Frontal cortex (tissue), 4 donors: Measurements from ENCODE around the gene TMEM242. TPM values are rescaled to one million over a fixed set of nuclear protein-coding genes. Genes with fewer than 3 reads are reported as not detected.
"Not testable (repeated sequence)": the region's sequence is repeated elsewhere in the genome, so short reads cannot be mapped to it uniquely, and the experiment has no call there.

ENCODE experiments used
- DNase-seq, 2 donors: peaks; one replicate each; pipeline ENCODE4 v3.0.0; 2012; ENCODE audit warnings: low spot score in 2 of 2
- FAIRE-seq: peaks from 2 replicates; lab custom pipeline; 2012; peaks lifted over from hg19 to GRCh38; lab: Jason Lieb, UNC
- total RNA-seq: library from RNA; depleted of rRNA; stranded (reverse); fragments of >200 nt; gene quantifications from one replicate; pipeline ENCODE4 v1.2.3, GENCODE V29; 2014
- donor health status: control.
- donor health status: control.
- donor health status: control.

The TMEM242 gene
- 10.2 TPM for total RNA-seq

DNA sequence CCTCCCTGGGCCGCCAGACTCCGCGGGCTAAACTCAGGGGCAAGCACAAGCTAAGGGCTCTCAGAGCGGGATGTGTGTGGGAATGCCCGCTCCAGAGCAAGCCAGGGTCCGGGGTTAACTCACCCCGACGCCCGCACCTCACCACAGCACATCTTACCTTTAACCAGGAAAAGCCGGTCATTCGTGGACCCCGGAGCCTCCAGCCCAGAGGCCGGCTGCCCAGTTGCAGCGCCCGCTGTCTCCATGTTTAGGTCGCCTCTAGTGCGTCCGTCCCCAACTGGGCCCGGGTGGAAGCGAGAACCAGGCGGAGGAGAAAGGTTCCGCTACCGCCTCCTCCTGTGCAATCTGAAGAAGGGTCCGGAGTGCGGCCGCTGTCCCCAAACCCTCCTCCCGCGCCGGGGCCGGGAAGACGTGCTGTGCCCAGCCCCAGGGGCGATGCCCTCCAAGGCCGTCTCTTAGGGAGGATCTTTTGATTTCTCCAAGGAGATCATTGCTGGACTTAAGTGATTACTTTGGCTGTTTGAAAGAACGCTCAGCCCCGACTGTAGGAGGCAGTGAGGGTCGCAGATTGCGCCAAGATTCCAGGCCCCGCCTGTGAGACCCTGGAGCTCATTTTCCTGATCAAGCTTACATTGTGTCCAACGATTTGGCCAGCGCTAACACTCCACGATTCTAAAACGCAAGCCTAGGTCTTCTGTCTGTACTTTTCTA lies at the start of gene TMEM242:
TSS of gene TMEM242 (minus strand) at position 265 of the 711 bp plus-strand sequence. CDS start at position 245, 20 bp downstream.
- DNase-seq: peak; percentile 60 to 73
- no peak for FAIRE-seq

DNA sequence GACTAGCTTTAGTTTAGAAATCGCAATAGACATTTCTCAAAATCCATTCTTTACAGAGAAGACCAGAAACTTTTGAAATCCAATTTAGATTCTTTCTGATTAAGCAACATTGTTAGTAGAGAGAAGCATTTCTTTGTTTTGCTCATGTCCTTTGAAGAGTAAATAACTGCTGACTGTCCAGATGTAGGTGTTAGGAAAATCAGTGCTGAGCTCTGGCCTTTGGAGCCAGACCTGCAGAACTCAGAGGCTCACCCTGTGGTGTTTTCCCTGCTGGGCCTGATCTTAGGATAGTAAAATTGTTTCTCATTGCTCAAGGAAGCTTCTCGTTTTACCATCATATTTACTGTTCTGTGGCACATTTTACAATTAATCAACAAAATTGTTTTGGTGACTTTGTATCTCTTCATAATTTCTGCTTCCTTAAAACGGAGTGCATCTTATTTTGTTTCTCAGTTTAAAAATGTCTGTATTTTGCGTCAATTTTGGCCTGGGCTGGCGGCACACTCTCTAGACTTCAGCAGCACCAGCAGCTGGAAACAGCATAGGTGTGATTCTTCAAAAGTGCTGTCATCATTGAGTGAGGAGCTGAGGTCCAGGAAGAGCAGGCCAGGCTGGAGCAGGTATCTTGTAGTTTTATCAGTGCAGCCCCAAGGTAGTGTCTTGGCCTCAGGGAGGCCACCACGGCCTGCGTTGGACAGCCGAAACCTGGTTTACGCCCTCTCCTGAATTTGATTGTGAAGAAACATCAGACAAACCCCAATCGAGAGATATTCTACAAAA lies 49.4 kb upstream of the TMEM242 start:
- no peak for DNase-seq
- no peak for FAIRE-seq

DNA sequence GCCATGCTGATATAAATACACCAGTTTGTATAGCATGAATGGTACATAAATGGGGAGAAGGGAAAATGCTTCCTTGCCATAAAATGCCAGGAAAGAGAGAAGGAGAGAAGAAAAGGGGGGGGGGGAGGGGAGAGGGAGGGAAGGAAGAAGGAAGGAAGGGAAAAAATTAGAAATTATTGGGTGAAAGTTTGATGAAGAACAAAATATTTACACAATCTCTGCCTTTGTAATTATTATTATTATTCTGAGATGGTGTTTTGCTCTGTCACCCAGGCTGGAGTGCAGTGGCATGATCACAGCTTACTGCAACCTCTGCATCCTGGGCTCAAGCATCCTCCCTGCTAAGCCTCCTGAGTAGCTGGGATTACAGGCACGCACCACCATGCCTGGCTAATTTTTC lies 47.4 kb upstream of the TMEM242 start:
- DNase-seq (no peak), FAIRE-seq (no peak)

DNA sequence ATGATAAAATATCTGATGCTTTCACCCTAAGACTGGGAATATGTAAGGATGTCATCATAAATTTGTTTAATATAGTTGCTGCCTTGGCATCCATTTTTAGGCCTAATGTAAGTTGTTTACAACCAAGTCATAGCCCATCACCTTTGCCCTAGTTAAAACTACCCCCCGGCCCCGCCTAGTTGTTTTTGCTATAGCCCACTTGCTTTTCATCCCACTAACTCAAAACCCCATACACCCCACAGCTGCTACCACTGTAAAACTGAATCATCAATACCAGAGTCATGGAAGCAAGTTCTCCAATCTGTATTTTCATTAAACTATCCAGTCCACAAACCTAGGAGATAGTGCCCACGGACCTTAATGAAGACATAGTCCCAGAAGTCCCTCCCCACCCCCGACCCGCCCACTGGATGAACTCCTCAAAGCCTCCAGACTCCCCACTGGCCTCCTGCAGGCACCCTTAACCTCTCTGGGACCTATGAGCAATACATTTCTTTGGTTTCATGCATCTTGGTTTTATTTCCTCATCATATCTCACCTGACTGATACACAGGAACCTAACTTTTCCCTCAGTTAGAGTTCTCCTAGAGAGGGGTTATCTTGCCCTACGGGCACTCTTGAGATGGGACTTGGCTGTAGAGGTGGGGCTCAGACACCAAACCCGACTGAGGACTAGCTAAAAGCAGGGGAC lies 45.2 kb upstream of the TMEM242 start:
- FAIRE-seq (no peak), DNase-seq (no peak)

DNA sequence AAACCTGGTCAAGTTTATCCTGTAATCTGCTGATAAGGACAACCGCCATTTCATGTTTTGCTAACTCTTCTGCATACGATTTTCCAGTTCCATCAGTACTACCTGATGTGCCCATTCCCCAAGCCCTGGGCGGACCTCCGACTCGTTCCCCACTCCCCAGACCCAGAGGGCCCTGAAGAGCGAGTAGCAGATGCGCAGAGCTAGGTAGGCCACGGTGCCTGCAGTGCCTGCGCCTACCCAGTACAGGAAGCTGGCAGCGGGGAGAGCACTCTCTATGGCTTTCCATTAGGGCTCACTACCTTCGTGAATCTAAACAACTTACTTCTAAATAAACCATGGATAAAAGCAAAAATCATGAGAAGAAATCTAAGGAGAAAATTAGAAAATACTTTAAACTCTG lies 43.3 kb upstream of the TMEM242 start:
- DNase-seq (no peak), FAIRE-seq (no peak)

DNA sequence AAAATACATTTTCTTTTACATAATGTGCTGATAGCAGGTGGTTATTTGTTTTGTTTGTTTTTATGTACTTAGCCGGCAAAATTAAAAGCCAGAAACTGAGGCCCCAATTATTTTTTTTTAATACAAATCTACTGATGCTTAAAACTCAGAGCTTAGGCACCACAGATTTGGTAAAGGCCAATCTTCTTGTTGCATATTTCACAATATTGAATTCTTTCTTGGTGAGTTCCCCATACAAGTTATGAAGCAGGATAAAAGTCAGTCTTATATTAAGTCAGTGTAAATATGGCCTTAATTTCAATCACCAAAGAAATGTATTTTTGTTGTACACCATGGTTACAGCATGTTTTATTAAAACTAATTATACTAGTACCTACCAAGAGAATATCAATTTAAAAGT lies 41.4 kb upstream of the TMEM242 start:
- FAIRE-seq (no peak), DNase-seq (no peak)

DNA sequence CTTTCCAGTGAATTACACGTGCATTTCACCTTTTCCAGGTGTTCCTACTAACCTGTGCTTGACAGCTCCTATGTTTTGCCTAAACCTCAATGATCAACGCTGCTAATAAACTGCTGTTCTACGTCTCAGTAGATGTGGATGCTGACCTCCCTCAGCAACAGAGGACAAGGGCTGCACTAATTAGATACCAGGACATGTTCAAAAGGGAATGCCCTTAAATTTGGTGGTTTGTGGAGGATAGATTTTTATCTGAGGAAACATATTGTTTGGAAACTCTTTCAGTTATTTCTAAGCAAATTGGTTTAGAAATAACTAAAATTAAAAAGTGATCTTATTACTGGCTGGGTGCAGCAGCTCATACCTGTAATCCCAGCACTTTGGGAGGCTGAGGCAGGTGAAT lies 38.6 kb upstream of the TMEM242 start:
- FAIRE-seq: no peak

DNA sequence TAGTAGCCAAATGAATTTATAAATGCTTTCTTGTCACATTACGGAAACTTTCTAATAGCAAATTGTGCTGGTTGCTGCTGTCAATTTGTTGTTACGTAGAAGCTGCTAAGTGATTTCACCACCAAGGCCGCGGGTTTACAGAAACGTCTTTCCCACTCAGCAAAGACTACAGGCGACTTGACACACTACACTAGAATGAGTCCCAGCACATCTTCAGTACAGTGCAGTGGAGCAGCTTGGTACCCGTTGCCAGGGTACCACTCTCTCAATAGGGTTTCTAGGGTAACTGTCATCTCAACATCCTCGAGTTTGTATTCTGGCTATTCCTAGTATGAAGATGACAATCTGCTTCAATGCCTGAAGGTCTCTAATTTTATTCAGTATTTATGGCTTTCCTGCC lies 35.0 kb upstream of the TMEM242 start:
- no peak for DNase-seq
- no peak for FAIRE-seq

More for the DNA sequence above, 38.6 kb upstream of the TMEM242 start:
- no peak for DNase-seq

DNA sequence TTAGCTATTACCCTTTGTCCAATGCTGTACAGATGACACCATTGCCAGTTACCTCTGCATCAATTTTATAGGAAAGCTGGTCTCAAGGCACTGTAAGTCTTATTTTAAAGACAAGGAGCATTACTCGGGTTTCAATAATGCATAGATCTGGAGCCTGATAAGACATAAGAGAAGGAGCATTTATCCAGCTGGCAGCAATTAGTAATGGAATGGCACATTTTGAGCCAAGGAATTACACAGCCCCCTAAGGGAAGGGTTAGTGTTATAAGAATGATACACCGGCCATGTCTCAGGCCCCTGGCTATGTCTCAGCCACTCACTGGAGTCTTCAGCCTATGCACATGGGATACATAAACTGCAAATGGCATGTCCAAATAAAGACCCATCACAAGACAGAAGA lies 23.1 kb upstream of the TMEM242 start:
- DNase-seq (no peak), FAIRE-seq (no peak)

DNA sequence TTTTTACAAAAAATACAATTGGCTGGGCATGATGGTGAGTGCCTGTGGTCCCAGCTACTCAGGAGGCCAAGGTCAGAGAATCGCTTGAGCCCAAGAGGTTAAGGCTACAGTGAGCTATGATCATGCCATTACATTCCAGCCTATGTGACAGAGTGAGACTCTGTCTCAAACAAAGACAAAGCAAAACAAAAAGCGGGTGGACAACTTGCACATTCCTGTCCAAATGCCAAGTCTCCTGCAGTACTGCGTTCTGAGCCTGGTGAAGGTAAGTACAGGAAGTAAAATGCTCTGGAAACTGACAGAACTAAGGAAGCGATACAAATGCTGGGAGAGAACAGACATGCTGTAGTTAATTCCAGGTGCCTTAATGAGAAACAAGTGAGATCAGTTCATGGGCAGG lies 20.4 kb upstream of the TMEM242 start:
- FAIRE-seq (no peak), DNase-seq (no peak)

DNA sequence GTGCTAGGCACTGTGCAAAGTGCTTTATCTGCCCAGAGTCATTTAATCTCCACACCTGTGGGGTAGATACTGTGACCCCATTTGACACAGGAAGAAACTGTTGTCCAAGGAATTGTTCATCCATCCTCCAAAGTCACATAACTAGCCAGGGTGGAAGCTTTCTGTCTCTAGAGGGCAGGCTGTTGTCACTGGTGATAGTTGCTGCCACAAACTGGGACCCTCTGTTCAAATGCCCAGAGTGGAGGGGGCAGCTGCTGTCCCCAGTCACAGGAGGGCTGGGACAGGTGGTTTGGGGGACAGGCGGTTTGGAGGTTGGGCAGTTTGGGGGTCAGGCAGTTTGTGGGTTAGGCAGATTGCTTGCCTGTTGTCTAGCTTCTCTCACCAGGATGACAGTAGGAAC lies 16.1 kb upstream of the TMEM242 start:
- FAIRE-seq (no peak), DNase-seq (no peak)

DNA sequence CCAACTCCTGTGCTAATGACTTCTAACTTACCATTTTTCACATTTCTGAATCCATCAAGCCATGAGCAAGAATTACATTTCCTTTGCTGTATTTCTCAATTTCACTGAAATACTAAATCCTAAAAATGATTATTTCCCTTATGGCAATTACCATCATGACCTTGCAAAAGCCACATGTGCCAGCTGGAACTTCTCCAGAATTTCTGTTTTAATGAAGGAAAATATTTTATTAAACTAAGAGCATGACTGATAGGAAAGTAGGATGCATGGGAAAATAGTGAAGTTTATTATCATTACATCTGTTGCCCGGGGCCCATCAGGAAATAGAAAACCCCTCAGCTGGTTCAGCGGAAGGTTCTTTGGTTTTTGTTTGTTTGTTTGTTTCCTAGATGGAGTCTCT lies 14.4 kb upstream of the TMEM242 start:
- no peak for FAIRE-seq
- DNase-seq: no peak

DNA sequence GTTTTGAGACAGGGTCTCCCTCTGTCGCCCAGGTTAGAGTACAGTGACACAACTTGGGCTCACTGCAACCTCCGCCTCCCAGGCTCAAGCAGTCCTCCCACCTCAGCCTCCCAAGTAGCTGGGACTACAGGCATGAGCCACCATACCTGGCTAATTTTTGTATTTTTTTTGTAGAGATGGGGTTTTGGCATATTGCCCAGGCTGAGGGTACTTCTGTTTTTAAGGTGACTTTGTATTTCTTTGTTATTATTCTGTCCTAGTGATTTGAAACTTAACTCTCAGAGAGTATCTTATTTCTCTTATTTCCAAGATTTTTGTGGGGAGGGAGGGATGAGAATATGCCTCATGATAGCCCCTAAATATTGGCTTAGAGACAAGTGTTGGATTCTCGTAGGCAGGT lies 14.0 kb upstream of the TMEM242 start:
- not testable (repeated sequence) for FAIRE-seq

DNA sequence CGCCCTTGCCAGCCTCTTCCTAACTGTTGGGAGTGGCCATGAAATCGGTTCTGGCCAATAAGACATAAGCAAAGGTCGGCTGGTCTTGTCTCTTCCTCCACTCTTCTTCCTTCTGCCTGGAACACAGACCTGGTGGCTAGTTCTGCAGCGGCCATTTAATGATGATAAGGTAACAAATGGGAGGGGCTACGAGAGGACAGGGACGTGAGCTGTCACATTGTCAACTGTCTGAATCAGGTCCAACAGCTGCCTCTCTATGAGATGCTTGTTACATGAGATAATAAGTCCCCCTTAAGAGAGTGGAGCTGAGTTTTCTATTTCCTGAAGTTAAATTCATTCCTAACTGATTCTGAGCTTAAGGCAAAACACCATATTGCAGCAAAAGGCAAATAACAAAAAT lies 12.5 kb upstream of the TMEM242 start:
- no peak for DNase-seq
- no peak for FAIRE-seq

More for the DNA sequence above, 14.0 kb upstream of the TMEM242 start:
- DNase-seq: not testable (repeated sequence)

DNA sequence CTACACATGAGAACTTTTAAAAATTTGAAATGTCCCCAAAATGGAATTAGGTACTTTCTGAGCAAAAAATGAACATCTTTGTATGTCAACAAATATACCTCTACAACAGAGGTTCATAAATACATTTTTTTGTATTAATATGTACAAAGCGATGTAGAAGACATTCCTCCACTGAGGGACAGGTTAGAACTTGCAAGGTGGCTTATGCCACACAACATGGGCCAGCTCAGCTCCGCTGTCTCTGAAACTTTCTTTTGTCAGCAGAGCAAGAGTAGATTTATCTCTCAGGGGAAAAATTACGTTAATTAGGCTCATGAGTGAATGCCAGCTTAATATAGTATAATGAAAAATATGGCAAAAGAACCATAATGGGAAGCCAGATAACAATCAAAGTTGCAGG lies 10.6 kb upstream of the TMEM242 start:
- DNase-seq (no peak), FAIRE-seq (no peak)

DNA sequence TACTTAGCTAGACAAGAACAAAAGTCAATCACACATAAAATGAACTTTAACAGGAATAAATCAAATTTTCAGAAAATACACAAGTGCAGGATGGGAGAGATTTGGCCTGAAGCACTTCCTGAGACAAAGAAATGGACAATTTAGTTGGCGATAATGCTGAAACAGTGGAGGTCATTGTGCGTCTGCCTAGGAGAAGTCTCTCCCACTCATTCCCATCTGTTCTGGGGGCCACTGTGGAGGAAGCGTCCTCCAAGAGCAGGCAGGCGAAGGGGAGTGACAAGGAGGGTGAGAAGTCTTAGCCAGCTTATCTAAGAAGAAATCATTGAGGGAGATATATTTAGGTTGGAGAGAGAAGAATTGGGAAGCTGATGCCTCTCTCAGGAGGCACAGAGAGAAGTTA lies 10.2 kb upstream of the TMEM242 start:
- DNase-seq (no peak), FAIRE-seq (no peak)

DNA sequence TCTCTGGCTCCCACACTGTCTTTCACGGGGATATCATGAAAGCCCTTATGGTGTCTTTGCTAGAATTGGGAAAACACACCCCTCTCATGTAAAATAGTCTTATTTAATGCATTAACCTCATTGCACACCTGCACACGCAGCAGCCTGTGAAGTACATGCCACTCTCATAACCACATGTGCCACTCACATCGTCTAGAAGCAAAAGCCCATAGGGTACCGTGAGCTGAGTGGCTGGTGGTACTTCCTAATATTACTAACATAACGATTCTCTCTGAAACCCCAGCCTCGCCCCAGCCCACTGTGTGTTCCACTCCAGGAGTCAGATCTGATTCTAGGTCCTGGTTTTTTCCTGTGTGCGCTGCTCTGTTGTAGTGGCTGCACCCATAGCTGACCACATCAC lies 9.5 kb upstream of the TMEM242 start:
- no peak for FAIRE-seq
- DNase-seq: no peak

DNA sequence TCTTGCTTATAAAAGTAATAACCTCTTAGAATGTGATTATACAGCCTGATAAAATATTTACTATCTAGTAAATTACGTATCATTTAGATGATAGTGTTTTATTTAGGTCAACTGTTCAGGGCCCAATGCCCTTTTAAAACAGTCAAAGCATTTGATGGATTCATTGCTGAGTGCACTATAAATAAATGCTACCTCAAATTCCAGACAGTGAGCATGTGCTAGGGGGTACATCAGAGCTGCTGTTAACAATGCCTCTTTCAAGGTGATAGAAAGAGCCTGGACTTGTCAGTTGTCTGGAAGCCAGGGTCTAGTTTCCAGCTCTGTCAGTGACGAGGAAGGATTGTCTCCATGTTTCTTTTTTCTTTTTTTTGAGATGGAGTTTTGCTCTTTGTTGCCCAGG lies 7.5 kb upstream of the TMEM242 start:
- FAIRE-seq (no peak), DNase-seq (no peak)

DNA sequence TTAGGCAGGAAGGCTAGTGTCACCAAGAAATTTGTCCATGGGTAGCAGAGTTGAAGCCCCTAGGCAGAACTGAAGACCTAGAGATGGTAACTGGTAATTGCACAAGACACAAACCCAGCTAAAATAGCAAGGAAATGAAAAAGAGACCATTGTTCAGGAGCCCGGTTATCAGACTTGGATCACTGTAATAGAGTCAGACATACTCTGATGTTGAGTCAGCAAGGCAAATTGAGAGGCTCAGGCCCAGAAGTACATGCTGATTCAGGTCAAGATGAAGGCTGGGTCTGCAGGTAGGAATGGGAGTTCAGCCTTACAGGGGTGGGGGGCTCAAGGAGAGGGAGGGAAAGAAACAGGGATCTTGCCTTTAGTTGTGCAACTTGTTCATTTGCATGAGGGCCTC lies 6.5 kb upstream of the TMEM242 start:
- no peak for DNase-seq
- no peak for FAIRE-seq

DNA sequence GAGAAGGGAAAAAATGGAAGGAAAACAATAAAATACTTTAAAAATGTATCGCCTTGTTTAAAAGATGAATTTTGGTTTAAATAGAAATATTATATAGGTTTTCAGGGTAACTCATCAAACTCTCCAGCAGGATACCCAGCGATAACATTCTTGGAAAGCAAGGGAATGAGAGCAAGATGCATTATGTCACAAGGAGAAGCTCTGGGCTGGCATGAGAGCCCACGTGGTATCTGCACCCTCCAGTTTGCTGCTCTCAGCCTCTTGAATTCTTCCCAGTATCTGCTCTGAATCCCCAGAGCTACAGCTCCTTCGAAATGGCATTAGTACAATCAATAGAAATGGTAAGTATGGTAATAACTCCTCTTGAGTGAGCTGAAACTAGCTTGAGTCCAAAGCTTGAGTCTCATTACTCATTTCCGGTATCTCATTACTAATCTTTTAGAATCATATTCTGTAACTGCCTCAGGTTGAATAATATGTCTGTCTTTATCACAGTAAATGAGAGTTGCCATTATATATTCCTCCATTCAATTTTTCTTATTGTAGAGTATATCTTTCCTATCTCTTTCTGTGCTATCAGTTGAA lies 4.9 kb upstream of the TMEM242 start:
- no peak for FAIRE-seq
- no peak for DNase-seq

DNA sequence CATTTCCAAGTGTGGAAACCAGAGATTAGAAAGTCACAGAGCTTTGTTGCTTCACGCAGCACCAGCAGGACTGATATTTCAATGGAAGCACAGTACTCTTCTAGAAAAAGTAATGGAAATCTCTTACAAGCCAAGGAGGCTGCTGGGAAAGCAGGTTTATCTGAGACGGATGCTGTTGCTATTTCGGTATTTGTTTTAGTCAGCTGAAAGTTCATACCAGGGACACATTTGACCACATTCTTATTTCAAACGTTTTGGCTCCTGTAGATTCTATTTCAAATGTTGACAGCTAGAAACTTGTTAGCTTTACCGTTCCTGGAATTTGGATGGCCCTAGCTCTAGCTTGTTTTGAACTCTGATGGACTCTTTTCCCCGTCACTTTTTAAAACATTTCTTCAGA lies 3.7 kb upstream of the TMEM242 start:
- DNase-seq: no peak
- FAIRE-seq: no peak
